C1 segment of cervical spinal cord (tissue), 14 donors: ENCODE results near the gene DISP3.

ENCODE experiments used
- DNase-seq, 14 donors: peaks; one replicate each; lab custom pipeline; 2025; lab: John Stamatoyannopoulos, UW

The DISP3 gene

GRCh38 chr1:11513681-11514080, 34.7 kb downstream of the DISP3 start:
- DNase-seq, result no peak

GRCh38 chr1:11514366-11514765, 35.4 kb downstream of the DISP3 start:
- no peak for DNase-seq

- no peak for DNase-seq
Observed at GRCh38 chr1:11515368-11516300, 36.7 kb downstream of the DISP3 start.

GRCh38 chr1:11516961-11517635, 38.1 kb downstream of the DISP3 start:
- DNase-seq, result no peak

GRCh38 chr1:11518016-11518701, 39.2 kb downstream of the DISP3 start:
- no peak for DNase-seq

GRCh38 chr1:11518791-11519628, 40.1 kb downstream of the DISP3 start:
- no peak for DNase-seq

- DNase-seq, result no peak
Observed at GRCh38 chr1:11519629-11520031, 40.7 kb downstream of the DISP3 start.

GRCh38 chr1:11520531-11521233, 41.7 kb downstream of the DISP3 start:
- no peak for DNase-seq

GRCh38 chr1:11521582-11522399, 42.8 kb downstream of the DISP3 start:
- DNase-seq, result no peak

GRCh38 chr1:11522400-11523235, 43.7 kb downstream of the DISP3 start:
- DNase-seq, result no peak

GRCh38 chr1:11523261-11523660, 44.3 kb downstream of the DISP3 start:
- DNase-seq, result no peak

- no peak for DNase-seq
Observed at GRCh38 chr1:11523746-11524464, 45.0 kb downstream of the DISP3 start.

- DNase-seq, result no peak
Observed at GRCh38 chr1:11524465-11525150, 45.7 kb downstream of the DISP3 start.

- no peak for DNase-seq
Observed at GRCh38 chr1:11525151-11525505, 46.2 kb downstream of the DISP3 start.

- no peak for DNase-seq
Observed at GRCh38 chr1:11525516-11525915, 46.6 kb downstream of the DISP3 start.

GRCh38 chr1:11526071-11526895, 47.3 kb downstream of the DISP3 start:
- peak in 1 of 14 donors; percentile 6 for DNase-seq
